Liver (tissue), 9 donors: ENCODE results near the gene TRAPPC10. TPM values are rescaled to one million over a fixed set of nuclear protein-coding genes. Genes with fewer than 3 reads are reported as not detected.
A peak's percentile ranks its signal among the peaks of the same experiment; 100 is the strongest.

ENCODE experiments used
- DNase-seq: peaks from one replicate; pipeline ENCODE4 v3.0.0-alpha.2; 2017; ENCODE audit warnings: low spot score
- H3K27ac ChIP-seq, 2 donors: one replicate each; pipeline ENCODE4 v1.7.0; 2013; ENCODE audit warnings: inconsistent platforms in 2 of 2, low read length in 2 of 2, control low read depth in 1 of 2, low read depth in 1 of 2, mild to moderate bottlenecking in 1 of 2
- H3K27me3 ChIP-seq, 4 donors: one replicate each; pipeline versions ENCODE4 v1.6.1 to v1.7.0; 2013; ENCODE audit warnings: low read length in 3 of 4, inconsistent platforms in 1 of 4, mild to moderate bottlenecking in 1 of 4, moderate library complexity in 1 of 4; ENCODE audit not compliant: control insufficient read depth in 4 of 4, insufficient read depth in 4 of 4
- H3K36me3 ChIP-seq, 4 donors: one replicate each; pipeline versions ENCODE4 v1.6.1 to v1.7.0; 2013; ENCODE audit warnings: low read length in 3 of 4, mild to moderate bottlenecking in 3 of 4, low read depth in 1 of 4, moderate library complexity in 1 of 4; ENCODE audit not compliant: control insufficient read depth in 4 of 4, insufficient read depth in 3 of 4
- H3K4me1 ChIP-seq, 4 donors: one replicate each; pipeline versions ENCODE4 v1.6.1 to v1.7.0; 2013; ENCODE audit warnings: low read length in 3 of 4, mild to moderate bottlenecking in 3 of 4, moderate library complexity in 1 of 4; ENCODE audit not compliant: control insufficient read depth in 4 of 4, insufficient read depth in 4 of 4
- H3K4me3 ChIP-seq, 3 donors: one replicate each; pipeline versions ENCODE4 v1.6.1 to v1.7.0; 2013; ENCODE audit warnings: low read length in 3 of 3, control low read depth in 1 of 3, low read depth in 1 of 3, mild to moderate bottlenecking in 1 of 3
- H3K9ac ChIP-seq, 2 donors: one replicate each; pipeline ENCODE4 v1.7.0; 2013; ENCODE audit warnings: low read length in 2 of 2, mild to moderate bottlenecking in 2 of 2, moderate library complexity in 2 of 2, control low read depth in 1 of 2, low read depth in 1 of 2
- H3K9me3 ChIP-seq, 4 donors: one replicate each; pipeline versions ENCODE4 v1.6.1 to v1.7.0; 2013; ENCODE audit warnings: low read length in 3 of 4; ENCODE audit not compliant: control insufficient read depth in 4 of 4
- CTCF ChIP-seq: fragments of 150-350 bp; IDR thresholded peaks from 2 replicates; pipeline ENCODE4 v1.5.1; 2017; ENCODE audit warnings: improper control_type of control experiment, low read depth, low read length; ENCODE audit not compliant: missing input control
- EGR1 ChIP-seq, 2 donors: IDR thresholded peaks; 2 replicates each; pipeline ENCODE4 v1.6.1; 2016 to 2018; ENCODE audit warnings: antibody characterized with exemption in 2 of 2, low read depth in 2 of 2
- FOXA2 ChIP-seq: IDR thresholded peaks from 2 replicates; pipeline ENCODE4 v1.6.1; 2016; ENCODE audit warnings: antibody characterized with exemption
- GABPA ChIP-seq, 2 donors: IDR thresholded peaks in 1 of 2; conservative IDR thresholded peaks in 1 of 2; 2 replicates each; pipeline ENCODE4 v1.6.1; 2016; ENCODE audit warnings: antibody characterized with exemption in 2 of 2, mild to moderate bottlenecking in 1 of 2, moderate library complexity in 1 of 2
- HNF4A ChIP-seq, 2 donors: conservative IDR thresholded peaks; 2 replicates each; pipeline ENCODE4 v1.6.1; 2016; ENCODE audit warnings: antibody characterized with exemption in 2 of 2, mild to moderate bottlenecking in 2 of 2
- HNF4G ChIP-seq: IDR thresholded peaks from 2 replicates; pipeline ENCODE4 v1.6.1; 2016; ENCODE audit warnings: antibody characterized with exemption
- JUND ChIP-seq, 2 donors: IDR thresholded peaks; 2 replicates each; pipeline ENCODE4 v1.6.1; 2016; ENCODE audit warnings: antibody characterized with exemption in 2 of 2
- NR2F2 ChIP-seq: IDR thresholded peaks from 2 replicates; pipeline ENCODE4 v1.6.1; 2016; ENCODE audit warnings: antibody characterized with exemption
- RAD21 ChIP-seq, 2 donors: IDR thresholded peaks; 2 replicates each; pipeline ENCODE4 v1.6.1; 2016; ENCODE audit warnings: antibody characterized with exemption in 2 of 2, mild to moderate bottlenecking in 2 of 2
- RXRA ChIP-seq, 2 donors: IDR thresholded peaks; 2 replicates each; pipeline ENCODE4 v1.6.1; 2017 to 2018; ENCODE audit warnings: antibody characterized with exemption in 2 of 2, mild to moderate bottlenecking in 1 of 2
- SP1 ChIP-seq: IDR thresholded peaks from 2 replicates; pipeline ENCODE4 v1.6.1; 2018; ENCODE audit warnings: antibody characterized with exemption, mild to moderate bottlenecking
- TAF1 ChIP-seq: conservative IDR thresholded peaks from 2 replicates; pipeline ENCODE4 v1.6.1; 2016; ENCODE audit warnings: antibody characterized with exemption, mild to moderate bottlenecking
- YY1 ChIP-seq: IDR thresholded peaks from 2 replicates; pipeline ENCODE4 v1.6.1; 2016; ENCODE audit warnings: antibody characterized with exemption, mild to moderate bottlenecking
- ZBTB33 ChIP-seq: IDR thresholded peaks from 2 replicates; pipeline ENCODE4 v1.6.1; 2016; ENCODE audit warnings: antibody characterized with exemption
- WGBS: extraction: QIAGEN DNeasy Blood & Tissue Kit; methylation state at CpG from one replicate; pipeline ENCODE4 v1.1.7; 2013; 5-methylcytosine and 5-hydroxymethylcytosine counted together
- polyA plus RNA-seq, 2 donors: library from polyadenylated mRNA; stranded (reverse) in 1 of 2; unstranded in 1 of 2; fragments of 200-250 nt in 1 of 2; fragments of >200 nt in 1 of 2; fragmentation: Nextera tagmentation in 1 of 2; extraction: Ambion mirVana in 1 of 2; gene quantifications; one replicate each; pipeline versions ENCODE4 v1.2.1 to v1.2.3, GENCODE V29; 2013 to 2015
- total RNA-seq, 2 donors: library from RNA; depleted of rRNA; stranded (reverse); fragments of >200 nt; gene quantifications; one replicate each; pipeline ENCODE4 v1.2.3, GENCODE V29; 2014
- donor health status: healthy.
- donor health status: healthy.
- donor health status: healthy.
- donor health status: healthy.
- donor health status: healthy.

Gene TRAPPC10
- total and polyA plus RNA-seq, 4 donors: 4.9 to 24.9 (median 11.9) TPM

- TF ChIP-seq ZBTB33: no peak
- no peak for TF ChIP-seq GABPA (IDR thresholded peaks at IDR 0.05 in 1 of 2, conservative IDR thresholded peaks at IDR 0.05 in 1 of 2)
- TF ChIP-seq TAF1: no peak
- TF ChIP-seq HNF4A (conservative IDR thresholded peaks at IDR 0.05): no peak
Measured at GRCh38 chr21:44011123-44011522, 986 bp upstream of the TRAPPC10 start (continued).

- peak; percentile 92 for DNase-seq
- no peaks in the 10 kb centered on the region for H3K27me3 ChIP-seq
- H3K9ac ChIP-seq: peak overlapping the region; percentile 83 to 89
- H3K4me3 ChIP-seq: peak overlapping the region; percentile 75 to 100 (median 83)
- TF ChIP-seq FOXA2: no peak
- TF ChIP-seq NR2F2: peak; percentile 79
- TF ChIP-seq ZBTB33: no peak
- TF ChIP-seq JUND (IDR thresholded peaks at IDR 0.05): no peak
- peak; percentile 13 to 22 for TF ChIP-seq RXRA (IDR thresholded peaks at IDR 0.05)
- no peak for TF ChIP-seq YY1
- TF ChIP-seq SP1: no peak
- peak in 1 of 2 donors; percentile 6 for TF ChIP-seq GABPA (IDR thresholded peaks at IDR 0.05 in 1 of 2, conservative IDR thresholded peaks at IDR 0.05 in 1 of 2)
- TF ChIP-seq HNF4G: no peak
- no peak for TF ChIP-seq CTCF
- TF ChIP-seq HNF4A (conservative IDR thresholded peaks at IDR 0.05): peak; percentile 70 to 81
- TF ChIP-seq RAD21 (IDR thresholded peaks at IDR 0.05): no peak
- no peak for TF ChIP-seq TAF1
- no peak for TF ChIP-seq EGR1 (IDR thresholded peaks at IDR 0.05; ENCODE audit: low read depth in 2 of 2)
- H3K9me3 ChIP-seq: no peaks in the 10 kb centered on the region
- H3K4me1 ChIP-seq: peaks cover 8 to 35% (median 34%) of the 10 kb centered on the region in 4 donors
- H3K27ac ChIP-seq: peak overlapping the region; percentile 65 to 89
- WGBS: under 1% methylated on average over 87 of the region's 87 CpGs
- H3K36me3 ChIP-seq: no peaks in the 10 kb centered on the region
Measured at GRCh38 chr21:44012474-44013379, 618 bp downstream of the TRAPPC10 start.
